NCI-H2171 treated with DMSO at 0.1 percent for 48 hours (cell line): ENCODE measurements around the gene TBL2.
"Not testable (repeated sequence)": the region's sequence is repeated elsewhere in the genome, so short reads cannot be mapped to it uniquely, and the experiment has no call there.

Experiments used
- DNase-seq: peaks from one replicate; lab custom pipeline; 2025; lab: John Stamatoyannopoulos, UW

Gene TBL2

DNA sequence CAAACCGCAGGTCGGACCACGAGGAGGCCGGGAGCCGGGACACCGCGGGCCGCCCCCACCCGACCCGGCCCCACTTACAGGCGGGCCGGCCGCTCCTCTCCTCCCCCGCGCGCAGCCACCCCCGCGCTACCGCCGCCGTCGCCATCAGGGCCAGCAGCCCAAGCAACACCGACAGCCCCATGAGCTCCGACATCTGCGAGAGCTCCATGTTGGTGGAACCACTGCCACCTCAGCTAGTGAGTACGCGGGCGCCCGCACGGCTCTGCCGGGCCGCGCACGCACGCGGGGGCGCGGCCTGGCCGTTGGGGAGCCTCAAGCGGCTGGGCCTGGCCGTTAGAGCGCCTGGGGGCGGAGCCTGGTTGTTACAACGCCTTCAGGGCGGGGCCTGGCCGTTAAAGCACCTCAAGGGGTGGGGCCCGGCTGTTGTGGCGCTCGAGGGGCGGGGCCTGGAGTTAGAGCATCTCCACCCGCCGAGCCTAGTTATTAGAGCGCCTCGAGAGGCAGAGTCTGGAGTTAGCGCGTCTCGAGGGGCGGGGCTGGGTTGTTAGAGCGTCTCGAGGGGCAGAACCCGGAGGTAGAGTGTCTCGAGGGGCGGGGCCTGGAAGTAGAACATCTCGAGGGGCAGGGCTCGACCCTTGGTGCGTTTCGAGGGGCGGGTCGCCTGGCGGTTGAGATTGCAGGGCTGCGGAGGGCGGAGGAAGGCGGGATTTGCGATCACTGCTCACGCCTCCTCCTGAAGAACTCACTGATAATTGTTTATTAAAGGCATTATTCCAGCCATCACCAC is at the start of gene TBL2:
TSS of gene TBL2 (minus strand) at position 238 of the 787 bp plus-strand sequence. CDS start at position 208, 30 bp downstream.
- peak; percentile 99 for DNase-seq

GRCh38 chr7:73626814-73627213 is 48.4 kb upstream of the TBL2 start:
- peak; percentile 89 for DNase-seq

DNA sequence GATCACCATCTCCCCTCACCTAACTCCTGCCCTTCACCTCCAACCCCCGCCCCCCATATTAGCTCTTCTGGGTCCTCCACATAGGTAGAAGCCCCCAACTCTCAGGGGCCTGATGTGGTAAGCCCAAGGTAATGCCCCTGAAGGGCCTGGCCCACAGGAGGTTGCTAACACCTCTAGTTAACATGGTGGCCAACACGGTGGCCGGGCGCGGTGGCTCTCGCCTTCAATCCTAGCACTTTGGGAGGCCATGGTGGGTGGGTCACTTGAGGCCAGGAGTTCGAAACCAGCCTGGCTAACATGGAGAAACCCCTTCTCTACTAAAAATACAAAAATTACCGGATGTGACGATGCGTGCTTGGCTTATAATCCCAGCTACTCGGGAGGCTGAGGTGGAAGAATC is 46.9 kb upstream of the TBL2 start:
- DNase-seq: no peak

DNA sequence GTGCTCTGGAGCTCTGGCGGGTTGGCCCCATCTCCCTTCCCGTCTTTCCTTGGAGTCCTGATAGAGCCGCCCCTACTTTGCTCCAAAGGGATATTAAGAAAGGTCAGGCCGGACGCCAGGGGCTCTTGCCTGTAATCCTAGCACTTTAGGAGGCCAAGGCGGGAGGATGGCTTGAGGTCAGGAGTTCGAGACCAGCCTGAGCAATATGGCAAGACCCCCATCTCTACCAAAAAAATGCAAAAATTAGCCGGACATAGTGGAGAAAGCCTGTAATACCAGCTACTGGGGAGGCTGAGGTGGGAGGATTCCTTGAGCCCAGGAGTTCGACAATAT is 46.3 kb upstream of the TBL2 start:
- no peak for DNase-seq

DNA sequence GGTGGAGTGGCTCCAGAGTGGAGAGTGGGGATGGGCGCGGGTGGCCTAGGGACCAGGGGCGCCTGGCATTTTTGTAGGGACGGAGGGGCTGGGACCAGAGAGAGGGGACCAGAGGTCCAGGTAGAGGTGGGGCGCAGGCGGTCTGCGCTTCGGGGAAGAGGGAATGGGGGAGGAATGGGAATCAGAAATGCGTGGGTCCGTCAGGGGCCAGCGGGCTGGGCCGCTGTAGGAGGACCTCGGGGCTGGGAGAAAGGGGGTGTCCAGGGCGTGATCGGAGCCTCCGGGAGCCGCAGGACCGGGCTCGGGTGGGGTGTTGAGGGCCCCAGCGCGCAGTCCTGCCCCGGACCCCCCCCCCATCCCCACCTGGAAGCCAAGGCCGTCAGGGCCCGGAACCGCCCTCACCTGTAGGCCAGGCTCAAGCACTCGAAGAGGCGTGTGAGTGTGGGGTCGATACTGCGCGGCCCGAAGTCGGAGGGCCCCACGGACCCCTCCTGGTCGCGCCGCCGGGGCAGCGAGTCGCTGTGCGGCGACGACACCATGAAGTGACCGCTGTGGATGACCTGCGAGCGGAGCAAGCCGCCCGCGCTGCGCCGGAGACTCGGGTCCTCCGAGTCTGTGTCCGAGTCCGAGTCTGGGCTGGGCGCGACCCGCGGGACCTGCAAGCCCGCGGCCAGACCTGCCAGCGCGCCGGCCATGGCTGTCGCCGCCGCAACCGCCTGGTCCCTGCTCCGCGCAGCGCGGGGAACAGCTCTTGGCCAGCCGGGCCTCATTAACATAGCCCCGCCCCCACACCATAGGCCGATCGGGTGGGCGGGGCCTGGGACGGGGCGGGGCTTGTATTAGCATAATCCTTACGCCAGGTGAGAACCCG is 45.7 kb upstream of the TBL2 start, which contains the start of gene MLXIPL:
TSS of gene MLXIPL (minus strand) at position 725 of the 871 bp plus-strand sequence. CDS start at position 695, 30 bp downstream.
- peak; percentile 84 for DNase-seq

- DNase-seq: peak; percentile 52
These were observed 44.8 kb upstream of the TBL2 start for GRCh38 chr7:73622909-73623797.

GRCh38 chr7:73622527-73622908 is 44.1 kb upstream of the TBL2 start:
- no peak for DNase-seq

- DNase-seq: no peak
These were observed 43.0 kb upstream of the TBL2 start for GRCh38 chr7:73621168-73622063.

DNA sequence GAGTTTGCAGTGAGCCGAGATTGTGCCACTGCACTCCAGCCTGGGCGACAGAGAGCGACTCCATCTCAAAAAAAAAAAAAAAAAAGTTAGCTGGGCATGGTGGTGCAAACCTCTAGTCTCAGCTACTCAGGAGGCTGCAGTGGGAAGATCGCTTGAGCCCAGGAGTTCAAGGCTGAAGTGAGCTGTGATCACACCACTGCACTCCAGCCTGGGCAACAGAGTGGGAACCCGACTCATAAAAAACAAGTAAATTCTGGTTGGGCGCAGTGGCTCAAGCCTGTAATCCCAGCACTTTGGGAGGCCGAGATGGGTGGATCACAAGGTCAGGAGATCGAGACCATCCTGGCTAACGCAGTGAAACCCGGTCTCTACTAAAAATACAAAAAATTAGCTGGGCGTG is 41.0 kb upstream of the TBL2 start:
- not testable (repeated sequence) for DNase-seq

GRCh38 chr7:73618538-73618937 is 40.2 kb upstream of the TBL2 start:
- DNase-seq: peak; percentile 89

DNA sequence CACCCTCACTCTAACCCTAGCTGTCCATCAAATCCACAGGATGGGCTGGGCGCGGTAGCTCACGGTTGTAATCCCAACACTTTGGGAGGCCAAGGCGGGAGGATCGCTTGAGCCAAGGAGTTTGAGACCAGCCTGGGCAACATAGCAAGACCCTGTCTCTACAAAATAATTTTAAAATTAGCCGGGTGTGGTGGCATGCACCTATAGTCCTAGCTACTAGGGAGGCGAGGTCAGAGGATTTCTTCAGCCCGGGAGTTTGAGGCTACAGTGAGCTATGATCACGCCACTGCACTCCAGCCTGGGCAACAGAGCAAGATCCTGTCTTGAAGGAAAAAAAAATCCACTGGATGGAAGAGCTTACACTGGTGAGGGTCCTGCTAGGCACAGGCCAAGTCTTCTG is 39.1 kb upstream of the TBL2 start:
- DNase-seq: not testable (repeated sequence)

DNA sequence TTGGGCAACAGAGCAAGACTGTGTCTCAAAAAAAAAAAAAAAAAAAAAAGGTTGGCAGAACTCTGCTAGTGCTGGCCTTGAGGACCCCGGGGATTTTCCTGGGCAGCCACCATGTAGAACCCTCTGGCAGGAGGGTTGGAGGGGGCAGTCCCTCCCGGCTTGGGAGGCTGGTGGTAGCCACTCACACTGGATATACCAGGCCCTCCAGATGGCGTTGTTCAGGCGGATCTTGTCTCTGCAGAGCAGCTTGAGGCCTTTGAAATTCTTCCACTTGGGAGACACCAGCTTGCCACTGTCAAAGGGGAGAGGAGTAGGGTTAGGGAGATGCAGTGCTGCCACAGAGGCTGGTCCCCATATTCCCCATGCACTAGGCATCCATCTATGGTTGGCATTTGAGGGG is 37.5 kb upstream of the TBL2 start:
- DNase-seq: peak; percentile 73

DNA sequence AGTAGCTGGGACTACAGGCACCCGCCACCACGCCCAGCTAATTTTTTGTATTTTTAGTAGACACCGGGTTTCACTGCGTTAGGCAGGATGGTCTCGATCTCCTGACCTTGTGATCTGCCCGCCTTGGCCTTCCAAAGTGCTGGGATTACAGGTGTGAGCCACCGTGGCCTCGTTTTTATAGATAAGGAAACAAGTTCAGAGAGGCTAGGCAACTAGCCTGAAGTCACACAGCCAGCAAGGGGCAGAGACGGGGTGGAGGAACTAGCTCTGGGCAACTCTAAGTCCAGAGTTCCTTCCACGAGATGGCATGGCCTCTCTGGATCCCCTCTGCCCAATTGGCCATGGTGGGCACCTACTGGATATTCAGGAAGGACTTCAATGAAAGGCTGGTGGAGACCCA is 36.6 kb upstream of the TBL2 start:
- DNase-seq: not testable (repeated sequence)

DNA sequence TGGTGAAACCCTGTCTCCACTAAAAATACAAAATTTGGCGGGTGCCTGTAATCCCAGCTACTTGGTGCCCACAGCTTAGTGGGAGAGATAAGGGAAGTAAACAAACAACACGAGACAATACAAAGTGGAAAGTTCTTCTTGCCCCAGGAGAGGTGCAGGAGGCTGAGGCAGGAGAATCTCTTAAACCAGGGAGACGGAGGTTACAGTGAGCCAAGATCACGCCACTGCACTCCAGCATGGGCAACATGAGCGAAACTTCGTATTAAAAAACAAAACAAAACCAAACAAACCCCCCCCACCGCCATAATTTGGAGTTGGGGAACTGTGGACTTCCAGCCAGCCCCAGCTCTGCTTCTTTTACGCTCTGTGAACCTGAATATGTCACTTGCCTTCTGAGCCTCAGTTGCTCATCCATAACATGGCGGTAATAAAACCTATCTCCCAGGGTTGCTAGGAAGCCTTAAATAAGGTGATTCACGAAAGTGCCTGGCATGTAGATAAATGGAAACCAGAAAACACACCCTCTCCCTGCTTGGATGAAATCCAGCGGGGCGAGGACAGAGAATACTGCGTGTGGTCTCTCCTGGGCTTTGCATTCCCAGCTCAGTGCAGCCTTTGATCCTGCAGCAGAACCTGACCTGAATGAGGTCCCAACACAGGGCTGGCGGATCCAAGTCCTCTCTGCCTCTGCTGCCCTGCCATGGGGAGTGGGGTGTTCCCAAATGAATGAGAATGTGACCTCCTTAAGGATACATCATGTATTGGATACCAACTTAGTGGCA is 35.8 kb upstream of the TBL2 start:
- DNase-seq: no peak

DNA sequence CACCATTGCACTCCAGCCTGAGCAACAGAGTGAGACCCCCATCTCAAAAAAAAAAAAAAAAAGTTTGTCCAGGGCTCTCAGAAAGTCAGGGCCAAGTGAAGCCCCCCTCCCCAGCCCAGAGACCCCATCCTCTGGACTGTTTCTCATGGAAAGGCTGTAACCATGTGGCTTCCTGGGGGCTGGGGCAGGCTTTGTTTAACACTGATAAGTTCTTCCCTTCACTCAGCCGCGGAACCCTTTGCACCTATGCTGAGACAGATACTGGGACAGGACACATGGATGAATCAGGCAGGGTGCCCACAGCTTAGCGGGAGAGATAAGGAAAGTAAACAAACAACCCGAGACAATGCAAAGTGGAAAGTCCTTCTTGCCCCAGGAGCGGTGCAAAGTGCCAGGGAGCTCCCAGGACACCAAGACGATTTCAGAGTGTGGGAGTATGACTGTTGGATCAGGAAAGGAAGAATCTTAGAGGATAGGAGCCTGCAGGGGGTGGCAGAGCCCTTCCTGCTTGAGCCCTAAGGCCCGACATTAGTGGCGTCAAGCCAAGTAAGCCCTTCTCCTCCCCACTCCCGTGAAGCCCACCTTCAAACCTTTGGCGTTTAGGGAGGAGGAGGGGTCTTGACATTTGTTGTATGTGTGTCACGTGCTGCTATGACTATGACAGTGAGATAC is 34.4 kb upstream of the TBL2 start:
- no peak for DNase-seq

DNA sequence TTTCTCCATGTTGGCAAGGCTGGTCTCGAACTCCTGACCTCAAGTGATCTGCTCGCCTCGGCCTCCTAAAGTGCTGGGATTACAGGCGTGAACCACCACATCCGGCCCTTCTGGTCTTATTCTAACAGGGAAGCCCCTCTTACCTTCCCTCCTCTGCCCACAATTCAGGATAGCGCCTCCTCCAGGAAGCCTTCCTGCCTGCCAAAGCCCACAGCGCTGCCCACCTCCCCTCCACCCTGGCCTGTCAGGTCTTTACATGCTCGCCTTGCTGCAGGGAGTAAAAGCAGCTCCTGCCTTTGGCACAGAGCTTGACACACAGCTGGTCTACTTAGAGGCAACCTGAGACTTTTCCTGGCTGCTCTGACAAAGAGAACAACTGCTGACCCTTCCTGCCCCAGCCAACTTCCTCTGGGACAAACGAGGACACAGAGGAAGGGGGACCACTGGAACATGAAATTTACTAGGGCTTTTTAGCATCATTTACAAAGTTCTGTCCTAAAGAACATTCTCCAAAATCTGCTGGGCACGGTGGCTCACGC is 32.7 kb upstream of the TBL2 start:
- no peak for DNase-seq

- DNase-seq: no peak
These were observed 31.7 kb upstream of the TBL2 start for GRCh38 chr7:73610105-73610504.

DNA sequence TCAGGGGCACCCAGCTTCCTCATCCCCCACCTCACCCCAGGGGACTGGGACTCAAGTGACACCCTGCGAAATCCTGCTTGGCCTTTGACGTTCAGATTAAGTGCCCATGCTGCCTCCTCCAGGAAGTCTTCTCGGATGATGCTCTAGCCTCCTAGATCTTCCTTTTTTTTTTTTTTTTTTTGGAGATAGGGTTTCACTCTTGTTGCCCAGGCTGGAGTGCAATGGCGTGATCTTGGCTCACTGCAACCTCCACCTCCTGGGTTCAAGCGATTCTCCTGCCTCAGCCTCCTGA is 29.3 kb upstream of the TBL2 start:
- DNase-seq: not testable (repeated sequence)
